Endothelial cell of umbilical vein (primary cell): ENCODE measurements around the gene NR1D1. TPM values are rescaled to one million over a fixed set of nuclear protein-coding genes. Genes with fewer than 3 reads are reported as not detected.
A peak's percentile ranks its signal among the peaks of the same experiment; 100 is the strongest.

Experiments used
- BruUV-seq: library from RNA; stranded (reverse); fragments of 400-500 nt; replicated peaks from 2 replicates; lab custom pipeline; 2021; lab: Mats Ljungman, UMichigan
- CTCF ChIA-PET: fragments of 300-600, 350-600 bp; sonication (Branson Sonifier 250); formaldehyde crosslinking; loops from one replicate; lab custom pipeline; 2021; ENCODE audit warnings: antibody characterized with exemption, inconsistent platforms; lab: Charles Lee
- POLR2A ChIA-PET: fragments of 300-600, 350-600 bp; sonication (Branson Sonifier 250); formaldehyde crosslinking; loops from one replicate; lab custom pipeline; 2021; ENCODE audit warnings: antibody characterized with exemption, inconsistent platforms; lab: Charles Lee
- DNase-seq: peaks from one replicate; pipeline ENCODE4 v3.0.0-alpha.2; 2011; ENCODE audit warnings: low read depth, low spot score
- FAIRE-seq: peaks from 2 replicates; lab custom pipeline; 2011; peaks lifted over from hg19 to GRCh38; lab: Jason Lieb, UNC
- H2AFZ ChIP-seq: 2 replicates; pipeline ENCODE4 v1.6.0; 2012; ENCODE audit warnings: low read depth, low read length, control low read depth, inconsistent platforms
- H3K27ac ChIP-seq: 2 replicates; pipeline ENCODE4 v1.5.1; 2011; ENCODE audit warnings: low read depth, mild to moderate bottlenecking, control low read depth, low read length, moderate library complexity; ENCODE audit not compliant: insufficient read depth
- H3K27me3 ChIP-seq, 2 experiments: 2 replicates each; pipeline versions ENCODE4 v1.6.0 to v1.6.1; 2011; ENCODE audit warnings: low read length in 2 of 2, mixed read lengths in 1 of 2; ENCODE audit not compliant: control insufficient read depth in 2 of 2, insufficient read depth in 2 of 2
- H3K36me3 ChIP-seq, 2 experiments: 2 replicates in 1 of 2; 3 replicates in 1 of 2; pipeline ENCODE4 v1.5.1; 2011; ENCODE audit warnings: low read length in 2 of 2, mild to moderate bottlenecking in 1 of 2, moderate library complexity in 1 of 2; ENCODE audit not compliant: control insufficient read depth in 2 of 2, insufficient read depth in 2 of 2; ENCODE audit errors: extremely low read depth in 1 of 2
- H3K4me1 ChIP-seq: 3 replicates; pipeline ENCODE4 v1.5.1; 2011; ENCODE audit warnings: mild to moderate bottlenecking, low read length; ENCODE audit not compliant: control insufficient read depth, insufficient read depth; ENCODE audit errors: extremely low read depth
- H3K4me2 ChIP-seq: 2 replicates; pipeline ENCODE4 v1.6.1; 2011; ENCODE audit warnings: low read length, control low read depth, mixed read lengths; ENCODE audit not compliant: insufficient read depth
- H3K4me3 ChIP-seq, 3 experiments: fragments of 200-600 bp in 1 of 3; sonication (generic), shearing (Covaris generic) in 1 of 3; replicated peaks in 1 of 3; 2 replicates each; pipeline ENCODE4 v1.5.1; 2011 to 2016; ENCODE audit warnings: control low read depth in 3 of 3, low read length in 3 of 3, mild to moderate bottlenecking in 2 of 3, inconsistent platforms in 1 of 3, low read depth in 1 of 3, moderate library complexity in 1 of 3; ENCODE audit not compliant: insufficient read depth in 1 of 3
- H3K79me2 ChIP-seq: 2 replicates; pipeline ENCODE4 v1.6.0; 2012; ENCODE audit warnings: low read length, inconsistent platforms; ENCODE audit not compliant: control insufficient read depth, insufficient read depth
- H3K9ac ChIP-seq: replicated peaks from 2 replicates; pipeline ENCODE3; 2011; ENCODE audit warnings: low read length, control low read depth; ENCODE audit not compliant: insufficient read depth; ENCODE audit errors: extremely low read depth
- H3K9me1 ChIP-seq: replicated peaks from 3 replicates; pipeline ENCODE4 v1.6.0; 2011; ENCODE audit warnings: mild to moderate bottlenecking, low read length; ENCODE audit not compliant: control insufficient read depth, insufficient read depth; ENCODE audit errors: extremely low read depth
- H3K9me3 ChIP-seq: replicated peaks from 2 replicates; pipeline ENCODE4 v1.5.1; 2012; ENCODE audit warnings: low read length, inconsistent platforms; ENCODE audit not compliant: control insufficient read depth, insufficient read depth
- H4K20me1 ChIP-seq: replicated peaks from 2 replicates; pipeline ENCODE3; 2011; ENCODE audit warnings: mild to moderate bottlenecking, low read length; ENCODE audit not compliant: control insufficient read depth, insufficient read depth; ENCODE audit errors: extremely low read depth
- FOS ChIP-seq: IDR thresholded peaks from 2 replicates; pipeline ENCODE4 v1.6.1; 2011; ENCODE audit warnings: mild to moderate bottlenecking, low read length, moderate library complexity, borderline replicate concordance; ENCODE audit not compliant: insufficient read depth
- GATA2 ChIP-seq: IDR thresholded peaks from 2 replicates; pipeline ENCODE4 v1.7.0; 2011; ENCODE audit warnings: low read depth, mild to moderate bottlenecking, moderate library complexity, mixed read lengths, low read length; ENCODE audit not compliant: insufficient read length, insufficient read depth
- JUN ChIP-seq: IDR thresholded peaks from 2 replicates; pipeline ENCODE4 v1.6.1; 2011; ENCODE audit warnings: borderline replicate concordance, low read depth; ENCODE audit not compliant: insufficient read length, insufficient read depth
- MYC ChIP-seq: IDR thresholded peaks from one replicate; pipeline ENCODE4 v1.6.1; 2011; ENCODE audit warnings: mild to moderate bottlenecking, low read depth, low read length
- POLR2A ChIP-seq: IDR thresholded peaks from 2 replicates; pipeline ENCODE4 v1.6.1; 2012; ENCODE audit warnings: low read depth, mild to moderate bottlenecking, control low read depth, low read length
- POLR2AphosphoS5 ChIP-seq: IDR thresholded peaks from 2 replicates; pipeline ENCODE4 v1.6.1; 2012; ENCODE audit warnings: low read depth, mild to moderate bottlenecking, control low read depth, low read length, moderate library complexity; ENCODE audit not compliant: insufficient read depth
- dilution Hi-C: fragments of 300-500 bp; cut with MboI; formaldehyde crosslinking; loops from one replicate; pipeline ENCODE4 v1.15.0; 2019; ENCODE audit warnings: low sequenced_read_pairs; ENCODE audit not compliant: extremely low pct_ligation_motif_present
- intact Hi-C: fragments of 100-400 bp; cut with micrococcal nuclease; formaldehyde crosslinking; loops from one replicate; pipeline ENCODE4 v1.10.0; 2022
- polyA plus RNA-seq, 4 experiments: library from polyadenylated mRNA; depleted of rRNA in 3 of 4; stranded (reverse) in 3 of 4; unstranded in 1 of 4; fragments of >200 nt; gene quantifications; 2 replicates each; pipeline versions ENCODE4 v1.2.1 to v1.2.3, GENCODE V29; 2011 to 2012; ENCODE audit warnings: missing spikeins in 1 of 4
- total RNA-seq: library from RNA; stranded (reverse); gene quantifications from 2 replicates; pipeline ENCODE4 v1.2.3, GENCODE V29; 2021
- TF ChIP-seq, protein P1 (sequence below): IDR thresholded peaks from 2 replicates; pipeline ENCODE4 v1.6.1; 2011; ENCODE audit not compliant: insufficient read depth, insufficient read length
- TF ChIP-seq, protein P2 (sequence below), 2 donors: IDR thresholded peaks; 1 replicate in 1 of 2; 2 replicates in 1 of 2; pipeline ENCODE4 v1.5.1; 2011; ENCODE audit warnings: low read length in 2 of 2, mild to moderate bottlenecking in 2 of 2, moderate library complexity in 2 of 2, control low read depth in 1 of 2, inconsistent platforms in 1 of 2, low read depth in 1 of 2; ENCODE audit not compliant: insufficient read depth in 1 of 2; ENCODE audit errors: extremely low read depth in 1 of 2

The NR1D1 gene
- total and polyA plus RNA-seq, 2 donors (not counting 3 experiments of a cell fraction or from before 2014, with no cell fraction given), result 2.5 to 5.2 TPM

DNA sequence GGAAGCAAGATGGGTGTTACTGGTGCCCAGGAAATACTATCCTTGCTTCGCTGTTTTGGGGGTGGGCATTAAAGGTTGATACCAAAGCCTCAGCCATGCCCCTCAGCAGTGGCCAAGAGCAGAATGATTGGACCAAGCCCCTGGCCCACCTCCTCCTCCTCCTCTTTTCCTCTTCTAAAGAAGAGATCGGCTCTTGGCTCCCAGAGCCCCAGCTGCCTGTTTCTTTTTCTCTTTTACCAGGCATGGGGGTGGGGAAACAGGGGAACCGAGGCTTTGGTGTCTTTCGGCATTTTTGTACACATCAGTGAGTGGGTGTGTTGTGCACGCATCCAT, 31.8 kb downstream of the NR1D1 start:
- no peaks in the 10 kb centered on the region for H3K9me3 ChIP-seq
- H3K27ac ChIP-seq, result no peak overlapping the region
- peaks cover 2% of the 10 kb centered on the region for H3K79me2 ChIP-seq
- dilution Hi-C loops (no loop called here), intact Hi-C loops (no loop called here)
- peak overlapping the region; percentile 60 for H3K4me2 ChIP-seq
- ChIA-PET POLR2A (no interaction called here), CTCF (interaction anchor here (0.7 to 1.8 kb wide), 6 partner anchors 9 to 100 kb away, joined by 3 to 6 read pairs (median 4); no protein-coding TSS in a partner anchor)
- no TSS peak for BruUV-seq
- FAIRE-seq (no peak), DNase-seq (no peak)
- peak overlapping the region in 1 of 3 experiments; percentile 17 for H3K4me3 ChIP-seq
- no peaks in the 10 kb centered on the region for H4K20me1 ChIP-seq
- H3K36me3 ChIP-seq, result no peaks in the 10 kb centered on the region
- H3K27me3 ChIP-seq, result no peaks in the 10 kb centered on the region
- H3K9me1 ChIP-seq, result no peaks in the 10 kb centered on the region
- peak overlapping the region; percentile 75 for H2AFZ ChIP-seq
- no peak overlapping the region for H3K9ac ChIP-seq
- no peak for TF ChIP-seq MYC
- TF ChIP-seq GATA2, result no peak
- TF ChIP-seq, protein P1, sequence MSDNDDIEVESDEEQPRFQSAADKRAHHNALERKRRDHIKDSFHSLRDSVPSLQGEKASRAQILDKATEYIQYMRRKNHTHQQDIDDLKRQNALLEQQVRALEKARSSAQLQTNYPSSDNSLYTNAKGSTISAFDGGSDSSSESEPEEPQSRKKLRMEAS, result no peak
- TF ChIP-seq, protein P2, sequence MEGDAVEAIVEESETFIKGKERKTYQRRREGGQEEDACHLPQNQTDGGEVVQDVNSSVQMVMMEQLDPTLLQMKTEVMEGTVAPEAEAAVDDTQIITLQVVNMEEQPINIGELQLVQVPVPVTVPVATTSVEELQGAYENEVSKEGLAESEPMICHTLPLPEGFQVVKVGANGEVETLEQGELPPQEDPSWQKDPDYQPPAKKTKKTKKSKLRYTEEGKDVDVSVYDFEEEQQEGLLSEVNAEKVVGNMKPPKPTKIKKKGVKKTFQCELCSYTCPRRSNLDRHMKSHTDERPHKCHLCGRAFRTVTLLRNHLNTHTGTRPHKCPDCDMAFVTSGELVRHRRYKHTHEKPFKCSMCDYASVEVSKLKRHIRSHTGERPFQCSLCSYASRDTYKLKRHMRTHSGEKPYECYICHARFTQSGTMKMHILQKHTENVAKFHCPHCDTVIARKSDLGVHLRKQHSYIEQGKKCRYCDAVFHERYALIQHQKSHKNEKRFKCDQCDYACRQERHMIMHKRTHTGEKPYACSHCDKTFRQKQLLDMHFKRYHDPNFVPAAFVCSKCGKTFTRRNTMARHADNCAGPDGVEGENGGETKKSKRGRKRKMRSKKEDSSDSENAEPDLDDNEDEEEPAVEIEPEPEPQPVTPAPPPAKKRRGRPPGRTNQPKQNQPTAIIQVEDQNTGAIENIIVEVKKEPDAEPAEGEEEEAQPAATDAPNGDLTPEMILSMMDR (IDR thresholded peaks at IDR 0.05; ENCODE audit: extremely low read depth in 1 of 2, insufficient read depth in 1 of 2, low read depth in 1 of 2, low read length in 2 of 2), result no peak
- TF ChIP-seq POLR2AphosphoS5, result no peak
- no peak for TF ChIP-seq JUN
- no peak for TF ChIP-seq POLR2A
- TF ChIP-seq FOS, result no peak
- H3K4me1 ChIP-seq, result peaks cover 48% of the 10 kb centered on the region
